ENCODE data around the gene TMEM119. TPM values are rescaled to one million over a fixed set of nuclear protein-coding genes. Genes with fewer than 3 reads are reported as not detected.

Gene TMEM119
- total and polyA plus RNA-seq, 8 donors: 1.0 to 18.8 (median 2.1) TPM

- 69 to 74% methylated on average over 33 of the region's 33 CpGs for WGBS, 2 donors
- intact Hi-C loops (cut with DNase I): no loop called here
- FAIRE-seq (no peak), ATAC-seq (no peak), DNase-seq (no peak)
- no peaks in the 10 kb centered on the region for H3K36me3 ChIP-seq
- TF ChIP-seq CTCF (IDR thresholded peaks at IDR 0.05): no peak
- H3K4me3 ChIP-seq: no peak overlapping the region
- no peaks in the 10 kb centered on the region for H3K27me3 ChIP-seq
- H3K9me3 ChIP-seq: no peaks in the 10 kb centered on the region
- H3K4me1 ChIP-seq: no peaks in the 10 kb centered on the region
- no peak overlapping the region for H3K27ac ChIP-seq
Measured at GRCh38 chr12:108581311-108582227, 16.3 kb downstream of the TMEM119 start.

DNA sequence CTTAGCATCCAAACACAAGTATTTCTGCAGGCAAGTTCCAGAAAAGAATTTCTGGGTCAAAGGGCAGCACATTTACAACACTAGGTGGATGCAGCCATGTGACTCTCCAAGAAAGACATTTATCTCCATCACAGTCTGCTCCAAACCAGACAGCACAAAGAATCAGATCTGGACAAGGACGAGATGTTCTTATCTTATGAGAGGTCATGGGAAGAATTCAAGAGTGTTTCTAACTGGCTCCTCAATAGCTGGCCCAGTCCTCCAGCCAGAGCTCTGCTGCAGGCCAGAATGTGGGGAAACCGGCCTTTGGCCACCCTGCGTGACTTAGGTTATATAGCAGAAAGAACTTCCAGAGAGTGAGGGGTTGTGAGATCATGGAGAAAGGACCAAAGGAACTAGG, 17.4 kb downstream of the TMEM119 start:
- 63 to 64% methylated on average over 3 of the region's 3 CpGs for WGBS, 2 donors
- intact Hi-C loops (cut with DNase I): no loop called here
- no peak overlapping the region for H3K27ac ChIP-seq
- no peak for TF ChIP-seq CTCF (IDR thresholded peaks at IDR 0.05)
- H3K9me3 ChIP-seq: no peaks in the 10 kb centered on the region
- H3K36me3 ChIP-seq: no peaks in the 10 kb centered on the region
- DNase-seq (no peak), FAIRE-seq (no peak), ATAC-seq (no peak)
- H3K4me1 ChIP-seq: no peaks in the 10 kb centered on the region
- no peaks in the 10 kb centered on the region for H3K27me3 ChIP-seq
- H3K4me3 ChIP-seq: no peak overlapping the region

GRCh38 chr12:108578813-108579212, 19.1 kb downstream of the TMEM119 start:
- no peaks in the 10 kb centered on the region for H3K4me1 ChIP-seq
- no peak for ATAC-seq
- no peaks in the 10 kb centered on the region for H3K36me3 ChIP-seq
- 91 to 95% methylated on average over 3 of the region's 3 CpGs for WGBS, 2 donors
- no peaks in the 10 kb centered on the region for H3K27me3 ChIP-seq
- no peak overlapping the region for H3K27ac ChIP-seq
- no peak for FAIRE-seq
- no peaks in the 10 kb centered on the region for H3K9me3 ChIP-seq
- intact Hi-C loops (cut with DNase I): no loop called here
- H3K4me3 ChIP-seq: no peak overlapping the region
- TF ChIP-seq CTCF (IDR thresholded peaks at IDR 0.05): no peak
- DNase-seq: no peak

GRCh38 chr12:108578264-108578663, 19.6 kb downstream of the TMEM119 start:
- no peak for FAIRE-seq
- no peaks in the 10 kb centered on the region for H3K4me1 ChIP-seq
- no peaks in the 10 kb centered on the region for H3K27me3 ChIP-seq
- intact Hi-C loops (cut with DNase I): no loop called here
- H3K9me3 ChIP-seq: no peaks in the 10 kb centered on the region
- no peak overlapping the region for H3K4me3 ChIP-seq
- WGBS, 2 donors: 74 to 92% methylated on average over 2 of the region's 2 CpGs
- no peak for DNase-seq
- H3K36me3 ChIP-seq: no peaks in the 10 kb centered on the region
- H3K27ac ChIP-seq: no peak overlapping the region
- TF ChIP-seq CTCF (IDR thresholded peaks at IDR 0.05): no peak
- ATAC-seq: no peak

DNA sequence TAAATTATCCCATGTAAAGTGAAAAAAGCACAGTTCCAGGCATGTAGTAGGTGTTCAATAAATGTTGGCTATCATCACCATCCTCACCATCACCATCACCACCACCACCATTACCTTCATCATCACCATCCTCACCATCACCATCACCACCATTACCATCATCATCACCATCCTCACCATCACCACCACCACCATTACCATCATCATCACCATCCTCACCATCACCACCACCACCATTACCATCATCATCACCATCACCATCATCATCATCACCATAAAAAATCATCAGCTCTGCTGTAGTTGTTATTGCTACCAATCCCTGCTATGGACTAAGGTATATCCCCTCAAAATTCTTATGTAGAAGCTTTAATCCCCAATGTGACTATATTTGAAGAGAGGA, 20.4 kb downstream of the TMEM119 start:
- no peaks in the 10 kb centered on the region for H3K9me3 ChIP-seq
- TF ChIP-seq CTCF (IDR thresholded peaks at IDR 0.05): no peak
- intact Hi-C loops (cut with DNase I): no loop called here
- no peak overlapping the region for H3K27ac ChIP-seq
- no peaks in the 10 kb centered on the region for H3K27me3 ChIP-seq
- DNase-seq (no peak), FAIRE-seq (no peak), ATAC-seq (no peak)
- H3K36me3 ChIP-seq: no peaks in the 10 kb centered on the region
- H3K4me3 ChIP-seq: no peak overlapping the region
- H3K4me1 ChIP-seq: no peaks in the 10 kb centered on the region

All from pancreas (tissue), 10 donors.